Colonic mucosa (tissue), 4 donors: ENCODE measurements around the gene SCYL2. TPM values are rescaled to one million over a fixed set of nuclear protein-coding genes. Genes with fewer than 3 reads are reported as not detected.
"Not testable (repeated sequence)": the region's sequence is repeated elsewhere in the genome, so short reads cannot be mapped to it uniquely, and the experiment has no call there.

Experiments used
- DNase-seq: peaks from one replicate; pipeline ENCODE4 v3.0.0-alpha.2; 2020
- H3K27ac ChIP-seq: fragments of 200-600 bp; one replicate; pipeline ENCODE4 v1.8.0; 2021
- H3K27me3 ChIP-seq: fragments of 200-600 bp; one replicate; pipeline ENCODE4 v1.8.0; 2021
- H3K36me3 ChIP-seq: fragments of 200-600 bp; one replicate; pipeline ENCODE4 v1.8.0; 2021
- H3K4me1 ChIP-seq: fragments of 200-600 bp; one replicate; pipeline ENCODE4 v1.8.0; 2021; ENCODE audit warnings: mild to moderate bottlenecking
- H3K4me3 ChIP-seq: fragments of 200-600 bp; one replicate; pipeline ENCODE4 v1.8.0; 2021
- H3K9ac ChIP-seq, 2 donors: one replicate each; pipeline ENCODE4 v1.7.0; 2013; ENCODE audit warnings: control low read depth in 2 of 2, low read depth in 2 of 2, low read length in 2 of 2
- H3K9me3 ChIP-seq: fragments of 200-600 bp; one replicate; pipeline ENCODE4 v1.8.0; 2021
- intact Hi-C: fragments of 100-400 bp; cut with DNase I; formaldehyde crosslinking; loops from one replicate; pipeline ENCODE4 v1.14.1; 2022
- total RNA-seq, 2 donors: library from RNA; stranded (reverse); fragmentation: NEBNext Ultra II Directional in 1 of 2; extraction: Animal tissue kit (Norgen Biotek cat#: 25700) in 1 of 2; gene quantifications; one replicate each; pipeline ENCODE4 v1.2.1, GENCODE V29; 2021
- TF ChIP-seq, protein P1 (sequence below): fragments of 200-600 bp; IDR thresholded peaks from one replicate; pipeline ENCODE4 v1.8.0; 2022; ENCODE audit warnings: antibody characterized with exemption, mild to moderate bottlenecking
- donor health status: healthy.
- donor health status: DM: no; HTN: no; CAD: no.
- donor health status: DM: no; HTN: no; CAD: no.

SCYL2 gene
- total RNA-seq, 2 donors from 2014 or later, result 58.4 to 91.1 TPM

- no peak for DNase-seq
- TF ChIP-seq, protein P1, sequence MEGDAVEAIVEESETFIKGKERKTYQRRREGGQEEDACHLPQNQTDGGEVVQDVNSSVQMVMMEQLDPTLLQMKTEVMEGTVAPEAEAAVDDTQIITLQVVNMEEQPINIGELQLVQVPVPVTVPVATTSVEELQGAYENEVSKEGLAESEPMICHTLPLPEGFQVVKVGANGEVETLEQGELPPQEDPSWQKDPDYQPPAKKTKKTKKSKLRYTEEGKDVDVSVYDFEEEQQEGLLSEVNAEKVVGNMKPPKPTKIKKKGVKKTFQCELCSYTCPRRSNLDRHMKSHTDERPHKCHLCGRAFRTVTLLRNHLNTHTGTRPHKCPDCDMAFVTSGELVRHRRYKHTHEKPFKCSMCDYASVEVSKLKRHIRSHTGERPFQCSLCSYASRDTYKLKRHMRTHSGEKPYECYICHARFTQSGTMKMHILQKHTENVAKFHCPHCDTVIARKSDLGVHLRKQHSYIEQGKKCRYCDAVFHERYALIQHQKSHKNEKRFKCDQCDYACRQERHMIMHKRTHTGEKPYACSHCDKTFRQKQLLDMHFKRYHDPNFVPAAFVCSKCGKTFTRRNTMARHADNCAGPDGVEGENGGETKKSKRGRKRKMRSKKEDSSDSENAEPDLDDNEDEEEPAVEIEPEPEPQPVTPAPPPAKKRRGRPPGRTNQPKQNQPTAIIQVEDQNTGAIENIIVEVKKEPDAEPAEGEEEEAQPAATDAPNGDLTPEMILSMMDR, result no peak
- H3K4me3 ChIP-seq, result no peak overlapping the region
- H3K9ac ChIP-seq, result no peak overlapping the region
- no peaks in the 10 kb centered on the region for H3K9me3 ChIP-seq
- no peaks in the 10 kb centered on the region for H3K27me3 ChIP-seq
- intact Hi-C loops, result no loop called here
- no peaks in the 10 kb centered on the region for H3K36me3 ChIP-seq
- H3K4me1 ChIP-seq, result no peaks in the 10 kb centered on the region
- no peak overlapping the region for H3K27ac ChIP-seq
Measured at GRCh38 chr12:100295764-100296555, 29.0 kb downstream of the SCYL2 start.

DNA sequence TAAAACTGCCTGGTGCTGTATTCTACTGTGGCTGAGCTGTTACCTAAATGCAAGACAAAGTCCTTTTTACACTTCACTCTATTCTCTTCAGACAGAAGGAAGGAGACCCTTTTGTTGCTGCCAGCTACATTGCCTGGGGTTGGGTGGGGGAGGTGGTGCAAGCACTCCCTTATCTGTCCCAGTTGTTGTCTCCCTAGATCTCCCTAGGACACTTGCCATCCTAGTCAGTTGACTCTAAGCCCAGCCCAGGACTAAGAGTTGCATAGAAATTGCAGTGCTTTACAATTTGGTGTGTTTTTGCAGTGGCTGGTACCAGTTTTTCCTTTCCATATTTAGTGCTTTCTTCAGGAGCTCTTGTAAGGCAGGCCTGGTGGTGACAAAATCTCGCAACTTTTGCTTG, 35.1 kb downstream of the SCYL2 start:
- Histone ChIP-seq H3K27me3 (no peaks in the 10 kb centered on the region), H3K36me3 (peaks cover 5% of the 10 kb centered on the region)
- TF ChIP-seq, protein P1, result no peak

DNA sequence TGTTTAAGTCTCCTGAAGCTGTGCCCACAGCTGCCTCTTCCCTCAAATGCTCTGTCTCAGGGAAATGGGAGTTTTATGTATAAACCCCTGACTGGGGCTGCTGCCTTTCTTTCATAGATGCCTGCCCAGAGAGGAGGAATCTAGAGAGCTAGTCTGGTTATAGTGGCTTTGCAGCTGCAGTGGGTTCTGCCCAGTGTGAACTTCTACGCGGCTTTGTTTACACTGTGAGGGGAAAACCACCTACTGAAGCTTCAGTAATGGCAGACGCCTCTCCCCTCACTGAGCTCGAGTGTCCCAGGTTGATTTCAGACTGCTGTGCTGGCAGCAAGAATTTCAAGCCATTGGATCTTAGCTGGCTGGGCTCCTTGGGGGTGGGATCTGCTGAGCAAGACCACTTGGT, 36.9 kb downstream of the SCYL2 start:
- TF ChIP-seq, protein P1, result no peak

More for the DNA sequence above, 35.1 kb downstream of the SCYL2 start:
- intact Hi-C loops, result no loop called here
- Histone ChIP-seq H3K4me3 (no peak overlapping the region), H3K27ac (no peak overlapping the region), H3K9ac (no peak overlapping the region), H3K4me1 (no peaks in the 10 kb centered on the region), H3K9me3 (no peaks in the 10 kb centered on the region)
- no peak for DNase-seq

DNA sequence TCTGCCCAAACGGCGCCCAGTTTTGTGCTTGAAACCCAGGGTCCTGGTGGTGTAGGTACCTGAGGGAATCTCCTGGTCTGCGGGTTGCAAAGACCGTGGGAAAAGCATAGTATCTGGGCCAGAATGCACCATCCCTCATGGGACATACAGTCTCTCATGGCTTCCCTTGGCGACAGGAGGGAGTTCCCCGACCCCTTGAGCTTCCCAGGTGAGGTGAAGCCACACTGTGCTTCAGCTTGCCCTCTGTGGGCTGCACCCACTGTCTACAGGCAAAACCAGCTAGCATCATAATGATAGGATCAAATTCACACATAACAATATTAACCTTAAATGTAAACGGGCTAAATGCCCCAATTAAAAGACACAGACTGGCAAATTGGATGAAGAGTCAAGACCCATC, 37.4 kb downstream of the SCYL2 start:
- DNase-seq, H3K27ac ChIP-seq, H3K9me3 ChIP-seq, H3K4me3 ChIP-seq, H3K36me3 ChIP-seq, intact Hi-C loops, H3K27me3 ChIP-seq, H3K4me1 ChIP-seq, H3K9ac ChIP-seq: not testable (repeated sequence)

More for the DNA sequence above, 36.9 kb downstream of the SCYL2 start:
- H3K9ac ChIP-seq, result no peak overlapping the region
- H3K27ac ChIP-seq, result no peak overlapping the region
- peaks cover 5% of the 10 kb centered on the region for H3K36me3 ChIP-seq
- H3K27me3 ChIP-seq, result no peaks in the 10 kb centered on the region
- no peaks in the 10 kb centered on the region for H3K9me3 ChIP-seq
- intact Hi-C loops, result no loop called here
- no peaks in the 10 kb centered on the region for H3K4me1 ChIP-seq
- DNase-seq, result no peak
- H3K4me3 ChIP-seq, result no peak overlapping the region

DNA sequence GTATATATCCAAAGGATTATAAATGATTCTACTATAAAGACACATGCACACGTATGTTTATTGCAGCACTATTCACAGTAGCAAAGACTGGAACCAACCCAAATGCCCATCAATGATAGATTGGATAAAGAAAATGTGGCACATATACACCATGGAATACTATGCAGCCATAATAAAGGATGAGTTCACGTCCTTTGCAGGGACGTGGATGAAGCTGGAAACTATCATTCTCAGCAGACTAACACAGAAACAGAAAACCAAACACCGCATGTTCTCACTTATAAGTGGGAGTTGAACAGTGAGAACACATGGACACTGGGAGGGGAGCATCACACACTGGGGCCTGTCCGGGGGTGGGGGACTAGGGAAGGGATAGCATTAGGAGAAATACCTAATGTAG, 41.2 kb downstream of the SCYL2 start:
- DNase-seq, result not testable (repeated sequence)

GRCh38 chr12:100311317-100311716, 44.3 kb downstream of the SCYL2 start:
- Histone ChIP-seq H3K27ac (no peak overlapping the region), H3K4me1 (no peaks in the 10 kb centered on the region), H3K4me3 (no peak overlapping the region), H3K9ac (no peak overlapping the region), H3K9me3 (no peaks in the 10 kb centered on the region), H3K36me3 (peaks cover 3% of the 10 kb centered on the region), H3K27me3 (no peaks in the 10 kb centered on the region)
- intact Hi-C loops, result no loop called here
- DNase-seq, result no peak
- TF ChIP-seq, protein P1, result no peak

More for the DNA sequence above, 41.2 kb downstream of the SCYL2 start:
- H3K9me3 ChIP-seq, H3K36me3 ChIP-seq, H3K27ac ChIP-seq, H3K9ac ChIP-seq, H3K4me1 ChIP-seq, H3K4me3 ChIP-seq, intact Hi-C loops, H3K27me3 ChIP-seq: not testable (repeated sequence)
